BE2C (cell line): ENCODE data around the gene FNDC8.

Experiments used
- DNase-seq: peaks from one replicate; pipeline ENCODE4 v3.0.0-alpha.2; 2020
- H3K27me3 ChIP-seq: fragments of 250-450 bp; sonication (Bioruptor Pico); 2 replicates; pipeline ENCODE4 v1.5.1; 2020; ENCODE audit warnings: mild to moderate bottlenecking
- H3K36me3 ChIP-seq: fragments of 250-450 bp; sonication (Bioruptor Pico); 2 replicates; pipeline ENCODE4 v1.5.1; 2020; ENCODE audit warnings: mild to moderate bottlenecking
- H3K4me1 ChIP-seq: fragments of 250-450 bp; sonication (Bioruptor Pico); 2 replicates; pipeline ENCODE4 v1.5.1; 2020
- H3K4me3 ChIP-seq: 2 replicates; pipeline ENCODE4 v1.5.1; 2011; ENCODE audit warnings: low read depth, low read length
- H3K9me3 ChIP-seq: fragments of 250-450 bp; sonication (Bioruptor Pico); 2 replicates; pipeline ENCODE4 v1.5.1; 2020
- CTCF ChIP-seq: IDR thresholded peaks from 2 replicates; pipeline ENCODE4 v1.5.1; 2012; ENCODE audit warnings: mild to moderate bottlenecking, low read depth, low read length

FNDC8 gene

GRCh38 chr17:35086164-35086563 is 35.3 kb upstream of the FNDC8 start:
- Histone ChIP-seq H3K27me3 (no peaks in the 10 kb centered on the region), H3K4me3 (no peak overlapping the region), H3K9me3 (no peaks in the 10 kb centered on the region), H3K4me1 (peaks cover 5% of the 10 kb centered on the region), H3K36me3 (no peaks in the 10 kb centered on the region)
- DNase-seq = no peak
- TF ChIP-seq CTCF = no peak

- TF ChIP-seq CTCF = no peak
- H3K27me3 ChIP-seq = no peaks in the 10 kb centered on the region
- H3K4me3 ChIP-seq = no peak overlapping the region
- H3K4me1 ChIP-seq = peaks cover 1% of the 10 kb centered on the region
- H3K9me3 ChIP-seq = no peaks in the 10 kb centered on the region
- H3K36me3 ChIP-seq = no peaks in the 10 kb centered on the region
- no peak for DNase-seq
Observed at GRCh38 chr17:35086931-35087573, 34.4 kb upstream of the FNDC8 start.

GRCh38 chr17:35087731-35088355 is 33.6 kb upstream of the FNDC8 start:
- H3K27me3 ChIP-seq = no peaks in the 10 kb centered on the region
- no peak for TF ChIP-seq CTCF
- H3K9me3 ChIP-seq = no peaks in the 10 kb centered on the region
- H3K36me3 ChIP-seq = no peaks in the 10 kb centered on the region
- peak overlapping the region; percentile 90 for H3K4me3 ChIP-seq
- DNase-seq = no peak
- no peaks in the 10 kb centered on the region for H3K4me1 ChIP-seq

- no peaks in the 10 kb centered on the region for H3K9me3 ChIP-seq
- DNase-seq = peak; percentile 42
- no peaks in the 10 kb centered on the region for H3K4me1 ChIP-seq
- no peaks in the 10 kb centered on the region for H3K27me3 ChIP-seq
- H3K4me3 ChIP-seq = peak overlapping the region; percentile 90
- H3K36me3 ChIP-seq = no peaks in the 10 kb centered on the region
- TF ChIP-seq CTCF = no peak
Observed at GRCh38 chr17:35088356-35088880, 33.0 kb upstream of the FNDC8 start.

GRCh38 chr17:35088881-35089585 is 32.4 kb upstream of the FNDC8 start:
- peak overlapping the region; percentile 90 for H3K4me3 ChIP-seq
- peak; percentile 89 for DNase-seq
- no peaks in the 10 kb centered on the region for H3K9me3 ChIP-seq
- peak; percentile 57 for TF ChIP-seq CTCF
- H3K27me3 ChIP-seq = no peaks in the 10 kb centered on the region
- no peaks in the 10 kb centered on the region for H3K36me3 ChIP-seq
- H3K4me1 ChIP-seq = no peaks in the 10 kb centered on the region
